ACC112 (cell line): ENCODE results near the gene RIPOR2.
A peak's percentile ranks its signal among the peaks of the same experiment; 100 is the strongest.

ENCODE experiments used
- H2AFZ ChIP-seq: fragments of 200-600 bp; sonication (generic); one replicate; pipeline ENCODE4 v1.6.0; 2017; ENCODE audit warnings: antibody characterized with exemption, low read length; ENCODE audit not compliant: unreplicated experiment
- H3K27ac ChIP-seq: fragments of 200-600 bp; sonication (generic); 2 replicates; pipeline ENCODE4 v1.5.1; 2014; ENCODE audit warnings: low read depth, mild to moderate bottlenecking, antibody characterized with exemption, low read length, moderate library complexity
- H3K27me3 ChIP-seq: fragments of 200-600 bp; sonication (generic); 2 replicates; pipeline ENCODE4 v1.6.1; 2014; ENCODE audit warnings: mild to moderate bottlenecking, antibody characterized with exemption, low read length, moderate library complexity, mixed read lengths; ENCODE audit not compliant: insufficient read depth
- H3K36me3 ChIP-seq: fragments of 200-600 bp; sonication (generic); 2 replicates; pipeline ENCODE4 v1.6.1; 2016; ENCODE audit warnings: mild to moderate bottlenecking, antibody characterized with exemption, low read length, moderate library complexity, mixed read lengths; ENCODE audit not compliant: insufficient read depth
- H3K4me1 ChIP-seq: fragments of 200-600 bp; sonication (generic); one replicate; pipeline ENCODE4 v1.6.1; 2016; ENCODE audit warnings: low read length, mixed read lengths; ENCODE audit not compliant: insufficient read depth, unreplicated experiment, control insufficient read depth
- H3K4me3 ChIP-seq: fragments of 200-600 bp; sonication (generic); 2 replicates; pipeline ENCODE4 v1.5.1; 2014; ENCODE audit warnings: mild to moderate bottlenecking, low read depth, low read length
- H3K79me2 ChIP-seq: fragments of 200-600 bp; sonication (generic); one replicate; pipeline ENCODE4 v1.6.0; 2016; ENCODE audit warnings: low read length; ENCODE audit not compliant: control insufficient read depth, unreplicated experiment, insufficient read depth

The RIPOR2 gene

DNA sequence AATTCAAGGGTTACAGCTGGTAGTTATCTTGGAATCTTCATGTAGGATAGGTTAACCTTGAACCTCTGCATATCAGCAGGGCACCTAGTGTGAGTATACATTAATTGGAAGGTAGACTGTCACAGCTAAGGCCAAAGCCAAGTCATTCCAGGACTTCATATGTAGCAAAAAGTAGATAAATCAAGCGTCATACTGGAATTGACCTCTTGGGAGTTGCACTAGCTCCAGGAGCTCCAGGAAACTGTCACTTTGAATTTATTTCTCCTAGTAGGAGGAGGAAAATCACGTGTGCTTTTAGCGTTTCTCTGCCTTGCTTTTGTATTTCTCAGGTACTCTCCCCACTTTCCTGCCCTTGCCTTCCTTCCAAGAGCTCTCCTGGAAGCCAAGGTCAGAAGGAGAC lies 30.3 kb downstream of the RIPOR2 start:
- no peaks in the 10 kb centered on the region for H3K79me2 ChIP-seq
- no peak overlapping the region for H3K4me3 ChIP-seq
- H3K36me3 ChIP-seq: no peaks in the 10 kb centered on the region
- no peak overlapping the region for H2AFZ ChIP-seq
- H3K27me3 ChIP-seq: peaks cover 9% of the 10 kb centered on the region; the same call in 1 of the 2 replicates
- peaks cover 22% of the 10 kb centered on the region for H3K4me1 ChIP-seq
- no peak overlapping the region for H3K27ac ChIP-seq

DNA sequence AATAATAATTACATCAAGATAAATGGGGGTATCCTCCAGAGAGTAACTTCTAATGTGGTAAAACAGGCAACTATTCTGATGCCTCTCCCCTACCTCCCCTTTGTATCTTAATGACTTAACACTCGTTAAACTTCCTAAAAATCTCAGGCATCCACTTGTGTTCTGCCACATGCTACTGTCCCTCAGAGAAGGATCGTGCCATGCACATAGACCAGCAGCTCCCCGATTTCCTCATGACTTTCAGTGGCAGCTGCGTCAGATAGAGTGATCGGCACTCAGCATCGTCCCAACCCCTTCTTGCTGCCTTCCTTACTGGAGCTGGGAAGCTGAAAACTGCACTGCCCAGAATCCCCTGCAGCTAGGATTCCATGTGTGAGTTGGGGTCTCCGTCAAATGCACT lies 32.1 kb downstream of the RIPOR2 start:
- Histone ChIP-seq H3K27me3 (no peaks in the 10 kb centered on the region), H3K4me3 (no peak overlapping the region), H3K79me2 (no peaks in the 10 kb centered on the region), H3K27ac (no peak overlapping the region), H3K4me1 (peaks cover 11% of the 10 kb centered on the region), H3K36me3 (no peaks in the 10 kb centered on the region), H2AFZ (no peak overlapping the region)

DNA sequence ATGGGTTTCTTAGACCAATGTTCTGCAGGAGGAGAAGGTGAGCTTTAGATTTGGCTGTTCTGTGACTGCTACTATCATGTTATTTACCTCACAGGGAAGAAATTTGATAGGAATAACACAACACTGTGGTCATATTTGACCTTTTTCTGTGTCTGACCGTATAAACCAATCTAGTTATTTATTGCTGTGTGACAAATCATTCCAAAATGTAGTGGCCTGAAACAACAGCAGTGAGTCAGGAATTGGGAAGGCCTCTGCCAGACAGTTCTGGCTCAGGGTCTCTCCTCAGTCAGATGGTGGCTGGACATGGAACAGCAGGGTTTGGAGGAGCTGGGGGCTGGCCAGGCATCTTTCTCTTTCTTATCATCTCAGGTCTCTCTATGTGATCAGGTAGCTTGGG lies 33.0 kb downstream of the RIPOR2 start:
- Histone ChIP-seq H3K36me3 (no peaks in the 10 kb centered on the region), H2AFZ (peak overlapping the region; percentile 26), H3K27ac (no peak overlapping the region; the same call in 1 of the 2 replicates), H3K4me3 (no peak overlapping the region), H3K27me3 (no peaks in the 10 kb centered on the region), H3K79me2 (no peaks in the 10 kb centered on the region), H3K4me1 (peaks cover 11% of the 10 kb centered on the region)

DNA sequence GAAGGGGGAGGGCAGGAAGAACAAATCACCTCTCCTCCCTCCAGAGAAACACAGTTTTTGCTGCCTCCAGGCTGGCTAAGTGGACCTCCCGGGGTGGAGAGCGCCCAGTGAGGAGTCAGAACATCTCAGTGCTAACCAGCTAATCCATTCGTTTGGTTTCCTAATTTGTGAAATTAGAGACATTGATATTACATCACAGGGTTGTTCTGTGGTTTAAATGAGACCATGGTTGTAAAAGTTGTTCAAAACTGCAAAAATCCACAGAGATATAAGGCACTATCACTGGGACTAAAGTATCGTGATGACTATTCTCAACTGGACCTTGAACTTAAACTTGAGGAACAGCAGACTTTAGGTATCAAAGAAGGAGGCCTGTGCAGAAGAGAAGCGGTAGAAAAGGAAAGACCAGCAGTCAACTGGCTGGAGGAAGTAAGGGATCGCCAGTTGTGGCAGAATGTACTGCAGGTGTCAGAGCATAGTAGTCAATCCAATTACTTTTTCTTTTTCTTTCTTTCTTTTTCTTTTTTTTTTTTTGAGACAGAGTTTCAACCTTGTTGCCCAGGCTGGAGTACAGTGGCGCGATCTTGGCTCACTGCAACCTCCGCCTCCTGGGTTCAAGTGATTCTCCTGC lies 33.9 kb downstream of the RIPOR2 start:
- H3K4me3 ChIP-seq: no peak overlapping the region
- H3K27ac ChIP-seq: no peak overlapping the region
- H3K27me3 ChIP-seq: no peaks in the 10 kb centered on the region
- peaks cover 11% of the 10 kb centered on the region for H3K4me1 ChIP-seq
- H3K79me2 ChIP-seq: no peaks in the 10 kb centered on the region
- H2AFZ ChIP-seq: no peak overlapping the region
- no peaks in the 10 kb centered on the region for H3K36me3 ChIP-seq

DNA sequence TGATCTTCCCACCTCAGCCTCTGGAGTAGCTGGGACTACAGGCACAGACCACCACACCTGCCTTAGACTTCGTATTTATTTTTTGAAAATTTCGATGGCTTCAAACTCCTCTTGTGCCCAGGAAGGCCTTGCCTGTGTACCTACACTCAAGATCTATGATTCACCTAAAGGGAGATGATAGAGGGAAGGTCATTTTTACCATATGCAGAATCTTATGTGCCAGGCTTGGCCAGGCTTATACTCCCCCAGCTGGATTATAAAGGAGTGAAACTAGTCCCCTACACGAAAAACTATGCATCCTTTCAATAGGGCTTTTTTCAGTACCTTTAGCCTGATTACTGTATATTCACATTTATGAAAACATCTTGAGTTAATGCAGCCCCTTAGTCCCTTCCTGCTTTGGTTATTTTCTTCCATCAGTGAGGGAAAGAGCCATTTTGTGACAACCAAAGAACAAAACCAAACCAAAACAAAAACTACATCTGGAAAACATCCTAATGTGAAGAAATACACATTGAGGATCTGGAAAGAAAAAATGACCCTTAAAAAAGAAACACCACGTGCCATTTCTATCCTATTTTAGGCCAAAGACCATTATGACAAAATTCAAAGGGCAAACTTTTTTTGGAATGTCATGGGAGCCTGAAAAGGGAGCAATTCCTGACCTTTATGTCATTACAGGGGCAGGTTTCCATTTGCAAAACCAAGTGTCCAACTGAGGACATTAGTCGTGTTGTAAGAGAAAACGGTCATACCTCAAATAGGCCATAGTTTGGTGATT lies 34.7 kb downstream of the RIPOR2 start:
- Histone ChIP-seq H3K27ac (no peak overlapping the region), H3K79me2 (no peaks in the 10 kb centered on the region), H2AFZ (no peak overlapping the region), H3K27me3 (no peaks in the 10 kb centered on the region), H3K4me3 (no peak overlapping the region), H3K4me1 (peaks cover 11% of the 10 kb centered on the region), H3K36me3 (no peaks in the 10 kb centered on the region)

DNA sequence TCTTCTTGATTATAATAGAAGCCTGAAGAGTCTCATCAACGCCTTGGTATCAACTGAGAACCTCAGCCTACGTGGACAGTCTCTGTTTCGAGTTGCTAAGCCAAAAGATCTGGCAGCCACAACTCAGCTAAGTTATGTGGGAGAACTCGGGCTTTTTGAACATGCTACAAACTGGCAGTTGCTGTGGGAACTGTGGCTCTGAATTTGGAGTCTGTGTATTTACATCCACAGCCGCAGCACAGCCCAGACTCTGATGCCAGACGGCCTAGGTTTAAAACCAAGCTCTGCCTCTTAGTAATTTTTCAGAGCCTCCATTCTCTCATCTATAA lies 35.8 kb downstream of the RIPOR2 start:
- Histone ChIP-seq H3K36me3 (no peaks in the 10 kb centered on the region), H3K4me1 (peaks cover 11% of the 10 kb centered on the region), H3K27ac (no peak overlapping the region), H3K27me3 (no peaks in the 10 kb centered on the region), H2AFZ (no peak overlapping the region), H3K79me2 (no peaks in the 10 kb centered on the region), H3K4me3 (no peak overlapping the region)

DNA sequence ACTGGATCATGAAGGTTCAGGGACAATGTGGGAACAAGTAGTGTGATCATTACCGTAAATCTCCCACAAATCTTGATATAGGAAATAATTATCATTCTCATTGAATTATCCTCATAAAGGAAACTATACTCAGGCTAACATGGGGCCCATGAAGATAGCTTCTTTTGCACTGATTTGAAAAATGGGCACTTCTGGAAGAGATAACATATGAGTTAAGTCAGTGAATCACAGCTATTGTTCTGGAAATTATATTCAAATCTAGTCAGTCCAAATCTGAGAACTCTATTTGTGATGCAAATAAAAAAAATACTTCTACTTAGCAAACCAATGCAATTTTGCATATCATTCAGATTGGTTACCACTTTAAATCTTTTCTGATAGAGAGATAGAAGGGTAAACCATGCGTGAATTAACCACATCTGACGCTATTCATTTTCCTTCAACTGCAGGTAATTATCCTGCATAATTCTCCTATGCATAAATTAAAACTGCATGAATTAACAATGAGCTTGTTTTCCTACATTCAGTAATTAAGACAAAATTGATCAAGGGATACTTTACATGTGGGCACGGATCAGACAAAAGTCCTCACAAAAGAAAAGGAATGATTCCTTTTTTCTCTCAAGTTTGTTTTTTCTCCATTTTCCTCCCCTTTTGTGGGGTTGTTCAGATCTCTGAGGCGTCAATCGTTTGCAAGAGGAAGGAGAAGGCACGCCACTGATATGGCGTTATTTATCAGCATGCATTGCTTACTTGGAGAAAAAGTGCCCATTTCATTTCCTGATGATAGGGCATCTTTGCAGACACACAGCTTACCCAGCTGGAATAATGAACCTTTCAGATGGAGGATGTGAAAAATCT lies 36.4 kb downstream of the RIPOR2 start:
- H3K79me2 ChIP-seq: no peaks in the 10 kb centered on the region
- H3K4me1 ChIP-seq: peaks cover 11% of the 10 kb centered on the region
- no peak overlapping the region for H2AFZ ChIP-seq
- no peak overlapping the region for H3K4me3 ChIP-seq
- no peaks in the 10 kb centered on the region for H3K36me3 ChIP-seq
- no peak overlapping the region for H3K27ac ChIP-seq
- H3K27me3 ChIP-seq: no peaks in the 10 kb centered on the region

DNA sequence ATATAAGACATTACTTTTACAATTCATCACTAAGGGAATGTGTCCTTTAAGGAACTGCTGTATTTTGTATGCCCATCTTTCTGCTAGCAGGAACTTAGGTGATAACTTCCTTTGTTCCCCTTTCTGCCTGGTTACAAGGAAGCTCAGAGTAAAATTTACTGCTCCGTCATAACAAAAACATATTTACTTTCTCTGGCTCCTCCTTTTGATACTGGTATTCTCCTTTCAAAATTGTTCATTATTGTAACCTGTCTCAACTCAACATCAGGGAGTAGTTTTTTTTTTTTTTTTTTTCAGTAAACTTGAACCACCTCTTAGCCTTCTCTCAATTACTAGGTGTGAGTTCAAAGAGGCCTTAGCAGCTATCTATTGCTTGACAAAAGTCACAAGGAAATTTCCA lies 37.1 kb downstream of the RIPOR2 start:
- no peak overlapping the region for H3K4me3 ChIP-seq
- no peaks in the 10 kb centered on the region for H3K27me3 ChIP-seq
- H2AFZ ChIP-seq: no peak overlapping the region
- no peak overlapping the region for H3K27ac ChIP-seq
- H3K79me2 ChIP-seq: no peaks in the 10 kb centered on the region
- no peaks in the 10 kb centered on the region for H3K36me3 ChIP-seq
- peaks cover 11% of the 10 kb centered on the region for H3K4me1 ChIP-seq

DNA sequence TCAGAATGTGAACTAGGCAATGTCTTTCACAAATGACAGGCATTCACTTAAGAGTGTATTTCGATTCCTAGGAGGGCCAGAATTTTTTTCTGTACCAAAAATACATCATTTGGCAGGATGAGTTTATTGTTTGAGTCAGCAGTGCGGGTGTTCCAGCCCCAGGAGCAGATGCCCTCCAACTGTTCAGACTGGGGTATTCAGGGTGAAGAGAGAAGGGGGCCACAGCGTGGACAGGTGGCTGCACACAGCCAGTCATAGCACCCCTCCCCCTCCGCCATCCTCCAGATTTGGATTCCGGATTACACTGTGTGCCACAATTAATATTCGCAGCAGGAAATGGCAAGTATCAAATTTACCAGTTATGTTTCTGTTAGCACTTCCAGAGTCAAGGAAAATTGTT lies 38.6 kb downstream of the RIPOR2 start:
- Histone ChIP-seq H3K4me1 (no peaks in the 10 kb centered on the region), H3K4me3 (no peak overlapping the region), H3K27ac (no peak overlapping the region), H3K27me3 (no peaks in the 10 kb centered on the region), H2AFZ (no peak overlapping the region), H3K79me2 (no peaks in the 10 kb centered on the region), H3K36me3 (no peaks in the 10 kb centered on the region)

DNA sequence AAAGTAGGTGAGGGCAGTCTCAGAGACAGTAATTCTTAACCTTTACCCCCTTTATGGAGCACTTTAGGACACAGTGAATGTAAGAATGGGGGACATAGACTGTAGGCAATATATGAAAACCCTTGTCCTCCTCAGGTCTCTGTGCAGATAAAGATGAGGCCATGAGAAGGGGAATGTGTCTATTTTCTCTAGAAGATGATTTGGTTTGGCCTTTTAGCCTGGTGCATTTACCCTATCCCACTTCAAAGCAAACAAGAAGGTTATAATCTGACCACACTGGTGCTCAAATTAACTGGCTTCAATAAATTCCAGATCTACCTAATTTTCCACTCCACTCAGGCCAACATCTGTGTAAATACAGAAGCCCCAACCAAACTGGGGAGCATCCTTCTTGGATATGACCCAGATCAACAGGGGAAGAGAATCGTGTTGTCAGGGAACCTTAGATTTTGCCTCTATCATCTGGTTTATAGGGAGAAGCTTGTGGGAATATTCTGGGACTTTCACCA lies 42.4 kb downstream of the RIPOR2 start:
- no peak overlapping the region for H3K27ac ChIP-seq
- H2AFZ ChIP-seq: no peak overlapping the region
- H3K27me3 ChIP-seq: no peaks in the 10 kb centered on the region
- no peak overlapping the region for H3K4me3 ChIP-seq
- H3K79me2 ChIP-seq: no peaks in the 10 kb centered on the region
- H3K4me1 ChIP-seq: no peaks in the 10 kb centered on the region
- no peaks in the 10 kb centered on the region for H3K36me3 ChIP-seq
